BLaER1 (cell line): ENCODE results near the gene SUGP2.

Experiments used
- H3K27ac ChIP-seq: shearing (Covaris generic); formaldehyde crosslinking; 2 replicates; pipeline ENCODE4 v1.8.1; 2022
- H3K27me3 ChIP-seq: shearing (Covaris generic); formaldehyde crosslinking; 2 replicates; pipeline ENCODE4 v1.8.1; 2022
- H3K36me3 ChIP-seq: shearing (Covaris generic); formaldehyde crosslinking; 2 replicates; pipeline ENCODE4 v1.8.1; 2022
- H3K4me1 ChIP-seq: shearing (Covaris generic); formaldehyde crosslinking; 2 replicates; pipeline ENCODE4 v1.8.1; 2022
- H3K4me2 ChIP-seq: shearing (Covaris generic); formaldehyde crosslinking; 2 replicates; pipeline ENCODE4 v1.8.1; 2022
- H3K4me3 ChIP-seq: shearing (Covaris generic); formaldehyde crosslinking; 2 replicates; pipeline ENCODE4 v1.8.1; 2022
- H3K9ac ChIP-seq: shearing (Covaris generic); formaldehyde crosslinking; 2 replicates; pipeline ENCODE4 v1.8.1; 2022
- H3K9me3 ChIP-seq: shearing (Covaris generic); formaldehyde crosslinking; 2 replicates; pipeline ENCODE4 v1.8.1; 2022
- H4K20me1 ChIP-seq: shearing (Covaris generic); formaldehyde crosslinking; 2 replicates; pipeline ENCODE4 v1.8.1; 2022
- Cebpa-rat ChIP-seq: shearing (Covaris generic); IDR thresholded peaks from 2 replicates; pipeline ENCODE4 v1.8.1; 2022

SUGP2 gene

GRCh38 chr19:18948075-18948975 is 85.0 kb downstream of the SUGP2 start:
- Histone ChIP-seq H3K9me3 (no peaks in the 10 kb centered on the region), H3K9ac (no peak overlapping the region), H4K20me1 (no peaks in the 10 kb centered on the region), H3K36me3 (no peaks in the 10 kb centered on the region), H3K4me3 (no peak overlapping the region), H3K27me3 (no peaks in the 10 kb centered on the region), H3K4me2 (no peak overlapping the region), H3K27ac (no peak overlapping the region), H3K4me1 (0 out of 2 replicates have a peak, but pooled peaks cover 6% of the 10 kb centered on the region)
- no peak for TF ChIP-seq Cebpa-rat

- H3K36me3 ChIP-seq, result no peaks in the 10 kb centered on the region
- no peak overlapping the region for H3K4me2 ChIP-seq
- no peaks in the 10 kb centered on the region for H4K20me1 ChIP-seq
- no peak for TF ChIP-seq Cebpa-rat
- 0 out of 2 replicates have a peak, but pooled peaks cover 6% of the 10 kb centered on the region for H3K4me1 ChIP-seq
- H3K9me3 ChIP-seq, result no peaks in the 10 kb centered on the region
- no peak overlapping the region for H3K4me3 ChIP-seq
- H3K27me3 ChIP-seq, result no peaks in the 10 kb centered on the region
- H3K9ac ChIP-seq, result no peak overlapping the region
- H3K27ac ChIP-seq, result no peak overlapping the region
Observed at GRCh38 chr19:18946918-18947317, 86.4 kb downstream of the SUGP2 start.

GRCh38 chr19:18946335-18946734 is 87.0 kb downstream of the SUGP2 start:
- H3K4me3 ChIP-seq, result no peak overlapping the region
- H3K9ac ChIP-seq, result no peak overlapping the region
- peaks cover 10% of the 10 kb centered on the region for H3K4me1 ChIP-seq
- no peak overlapping the region for H3K4me2 ChIP-seq
- no peak overlapping the region for H3K27ac ChIP-seq
- no peaks in the 10 kb centered on the region for H3K27me3 ChIP-seq
- H3K9me3 ChIP-seq, result no peaks in the 10 kb centered on the region
- no peaks in the 10 kb centered on the region for H3K36me3 ChIP-seq
- no peaks in the 10 kb centered on the region for H4K20me1 ChIP-seq
- TF ChIP-seq Cebpa-rat, result no peak

GRCh38 chr19:18945297-18945696 is 88.0 kb downstream of the SUGP2 start:
- Histone ChIP-seq H3K9me3 (no peaks in the 10 kb centered on the region), H3K4me1 (peaks cover 11% of the 10 kb centered on the region), H3K36me3 (no peaks in the 10 kb centered on the region), H3K4me3 (no peak overlapping the region), H3K4me2 (no peak overlapping the region), H4K20me1 (no peaks in the 10 kb centered on the region), H3K27ac (no peak overlapping the region), H3K27me3 (no peaks in the 10 kb centered on the region), H3K9ac (no peak overlapping the region)
- TF ChIP-seq Cebpa-rat, result no peak

- H3K9me3 ChIP-seq, result no peaks in the 10 kb centered on the region
- H3K27ac ChIP-seq, result no peak overlapping the region
- H4K20me1 ChIP-seq, result peaks cover 12% of the 10 kb centered on the region
- H3K36me3 ChIP-seq, result peaks cover 5% of the 10 kb centered on the region; the same call in 1 of the 2 replicates
- H3K9ac ChIP-seq, result no peak overlapping the region
- no peaks in the 10 kb centered on the region for H3K27me3 ChIP-seq
- H3K4me3 ChIP-seq, result no peak overlapping the region
- no peak overlapping the region for H3K4me2 ChIP-seq
- peaks cover 23% of the 10 kb centered on the region for H3K4me1 ChIP-seq
- no peak for TF ChIP-seq Cebpa-rat
Observed at GRCh38 chr19:18943465-18943864, 89.9 kb downstream of the SUGP2 start.

- Histone ChIP-seq H3K27ac (no peak overlapping the region), H3K27me3 (no peaks in the 10 kb centered on the region), H3K9ac (no peak overlapping the region), H3K4me2 (no peak overlapping the region), H3K4me3 (no peak overlapping the region), H3K9me3 (no peaks in the 10 kb centered on the region), H4K20me1 (peaks cover 12% of the 10 kb centered on the region), H3K4me1 (peaks cover 23% of the 10 kb centered on the region), H3K36me3 (peaks cover 12% of the 10 kb centered on the region)
- no peak for TF ChIP-seq Cebpa-rat
Observed at GRCh38 chr19:18942692-18943091, 90.6 kb downstream of the SUGP2 start.

- H3K27ac ChIP-seq, result no peak overlapping the region; the same call in 1 of the 2 replicates
- no peak overlapping the region for H3K4me3 ChIP-seq
- peaks cover 12% of the 10 kb centered on the region for H4K20me1 ChIP-seq
- no peaks in the 10 kb centered on the region for H3K9me3 ChIP-seq
- no peak for TF ChIP-seq Cebpa-rat
- no peaks in the 10 kb centered on the region for H3K27me3 ChIP-seq
- H3K36me3 ChIP-seq, result peaks cover 19% of the 10 kb centered on the region
- peaks cover 19% of the 10 kb centered on the region for H3K4me1 ChIP-seq
- H3K9ac ChIP-seq, result no peak overlapping the region
- peak overlapping the region; percentile 69 for H3K4me2 ChIP-seq
Observed at GRCh38 chr19:18941628-18942354, 91.5 kb downstream of the SUGP2 start.
